Ecto neural progenitor cell (in vitro differentiated cells): ENCODE measurements around the gene EPHB4.
"Not testable (repeated sequence)": the region's sequence is repeated elsewhere in the genome, so short reads cannot be mapped to it uniquely, and the experiment has no call there.

Experiments
- DNase-seq: peaks from one replicate; pipeline ENCODE4 v3.0.0-alpha.2; 2018; ENCODE audit warnings: low spot score

The EPHB4 gene

DNA sequence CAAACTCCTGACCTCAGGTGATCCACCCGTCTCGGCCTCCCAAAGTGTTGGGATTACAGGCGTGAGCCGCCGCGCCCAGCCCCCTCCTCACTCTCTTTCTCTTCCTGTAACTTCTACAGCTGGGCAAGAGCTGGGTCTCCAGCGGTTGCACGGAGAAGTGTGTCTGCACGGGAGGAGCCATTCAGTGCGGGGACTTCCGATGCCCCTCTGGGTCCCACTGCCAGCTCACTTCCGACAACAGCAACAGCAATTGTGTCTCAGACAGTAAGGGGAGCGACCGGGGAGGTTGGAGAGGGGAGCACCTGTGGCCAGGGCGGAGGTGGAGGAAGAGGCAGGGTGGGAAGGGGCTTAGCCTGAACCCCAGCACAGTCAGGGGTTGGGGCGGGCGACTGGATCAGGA is 41.4 kb downstream of the EPHB4 start:
- DNase-seq, result no peak

DNA sequence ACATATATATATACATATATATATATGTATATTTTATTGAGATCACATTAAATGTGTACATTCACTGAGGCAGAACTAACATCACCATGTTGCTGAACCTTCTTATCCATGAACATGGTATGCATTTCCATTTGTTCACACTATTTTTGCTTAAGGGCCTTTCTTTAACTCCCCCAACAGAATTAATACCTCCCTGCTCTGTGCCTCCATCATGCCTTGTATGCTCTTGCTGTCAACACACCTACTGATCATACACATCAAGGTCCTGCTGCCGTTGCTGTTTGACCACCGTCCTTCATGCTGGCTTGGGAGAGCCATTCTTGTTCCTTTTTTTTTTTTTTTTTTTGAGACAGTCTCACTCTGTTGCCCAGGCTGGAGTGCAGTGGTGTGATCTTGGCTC is 43.5 kb downstream of the EPHB4 start:
- no peak for DNase-seq

DNA sequence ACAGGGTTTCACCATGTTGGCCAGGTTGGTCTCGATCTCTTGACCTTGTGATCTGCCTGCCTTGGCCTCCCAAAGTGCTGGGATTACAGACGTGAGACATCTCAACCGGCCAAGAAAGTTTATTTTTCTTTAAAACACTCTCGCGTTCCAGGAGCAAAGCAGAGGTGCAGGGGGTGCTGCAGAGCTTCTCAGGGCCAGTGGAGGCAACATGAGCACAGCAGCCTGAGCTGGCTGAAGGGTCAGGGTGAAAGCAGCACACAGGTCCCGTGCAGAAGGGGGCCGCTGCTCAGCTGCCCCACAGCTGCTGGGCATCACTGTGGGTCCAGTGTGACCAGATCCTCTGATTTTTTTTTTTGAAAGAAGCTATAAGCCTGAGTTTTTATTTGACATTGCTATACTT is 46.1 kb downstream of the EPHB4 start:
- DNase-seq, result no peak

DNA sequence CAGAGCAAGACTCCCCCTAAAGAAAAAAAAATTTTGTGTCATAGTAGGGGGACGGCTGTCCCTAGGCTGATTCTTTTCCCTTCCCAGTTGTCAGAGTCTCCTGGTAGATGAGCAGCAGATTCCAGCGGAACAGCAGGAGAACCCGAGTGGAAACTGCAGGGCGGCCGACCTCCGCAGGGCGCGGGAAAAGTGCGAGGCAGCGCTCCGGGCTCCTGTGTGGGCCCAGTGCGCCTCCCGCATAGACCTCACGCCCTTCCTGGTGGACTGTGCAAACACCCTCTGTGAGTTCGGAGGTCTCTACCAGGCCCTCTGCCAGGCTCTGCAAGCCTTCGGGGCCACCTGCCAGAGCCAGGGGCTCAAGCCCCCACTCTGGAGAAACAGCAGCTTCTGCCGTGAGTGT is 48.0 kb downstream of the EPHB4 start:
- DNase-seq, result no peak

DNA sequence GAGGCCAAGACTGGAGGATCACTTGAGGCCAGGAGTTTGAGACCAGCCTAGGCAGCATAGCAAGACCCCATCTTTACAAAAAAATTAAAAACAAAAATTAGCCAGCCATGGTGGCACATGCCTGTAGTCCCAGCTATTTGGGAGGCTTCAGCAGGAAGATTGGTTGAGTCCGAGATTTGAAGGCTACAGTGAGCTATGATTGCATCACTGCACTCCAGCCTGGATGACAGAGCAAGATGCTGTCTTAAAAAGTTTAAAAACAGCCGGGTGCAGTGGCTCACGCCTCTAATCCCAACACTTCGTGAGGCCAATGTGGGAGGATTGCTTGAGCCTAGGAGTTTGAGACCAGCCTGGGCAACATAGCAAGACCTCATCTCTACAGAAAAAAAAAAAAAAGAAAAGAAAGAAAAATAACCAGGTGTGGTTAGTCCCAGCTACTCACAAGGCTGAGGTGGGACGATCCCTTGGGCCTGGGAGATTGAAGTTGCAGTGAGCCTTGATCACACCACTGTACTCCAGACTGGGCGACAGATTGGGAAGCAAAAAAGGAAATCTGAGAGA is 49.2 kb downstream of the EPHB4 start:
- DNase-seq, result no peak

DNA sequence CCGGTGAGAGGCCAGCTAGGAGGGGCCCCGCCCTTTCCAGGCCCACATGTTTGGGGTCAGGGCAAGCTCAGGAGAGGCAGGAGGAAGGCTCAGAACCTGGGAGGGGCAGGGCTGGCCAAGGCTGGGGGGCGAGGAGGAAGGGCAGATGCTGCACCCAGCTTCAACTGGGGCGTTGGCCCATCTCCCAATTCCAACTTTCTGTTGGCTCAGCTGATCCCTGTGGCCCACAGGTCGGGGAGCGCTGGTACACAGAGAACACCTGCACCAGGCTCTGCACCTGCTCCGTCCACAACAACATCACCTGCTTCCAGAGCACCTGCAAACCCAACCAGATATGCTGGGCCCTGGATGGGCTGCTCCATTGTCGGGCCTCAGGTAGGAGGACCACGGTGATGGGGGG is 53.8 kb downstream of the EPHB4 start:
- no peak for DNase-seq

DNA sequence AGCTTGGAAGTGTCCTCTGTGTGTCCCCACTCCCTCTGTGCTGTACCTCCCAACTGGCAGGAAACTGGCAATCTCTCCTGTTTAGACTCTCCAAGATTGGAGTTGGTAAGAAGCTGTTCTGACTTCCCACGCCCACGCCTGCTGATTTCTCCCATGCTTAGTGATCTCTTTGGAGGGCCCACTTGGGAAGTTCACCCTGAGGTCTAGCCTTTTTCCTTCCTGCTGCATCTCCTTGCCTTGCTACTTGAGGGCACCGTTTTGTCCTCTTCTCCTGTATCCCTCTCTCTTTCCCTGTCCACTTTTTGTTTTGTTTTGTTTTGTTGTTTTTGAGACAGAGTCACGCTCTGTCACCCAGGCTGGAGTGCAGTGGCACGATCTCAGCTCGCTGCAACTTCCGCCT is 58.5 kb downstream of the EPHB4 start:
- DNase-seq, result no peak

DNA sequence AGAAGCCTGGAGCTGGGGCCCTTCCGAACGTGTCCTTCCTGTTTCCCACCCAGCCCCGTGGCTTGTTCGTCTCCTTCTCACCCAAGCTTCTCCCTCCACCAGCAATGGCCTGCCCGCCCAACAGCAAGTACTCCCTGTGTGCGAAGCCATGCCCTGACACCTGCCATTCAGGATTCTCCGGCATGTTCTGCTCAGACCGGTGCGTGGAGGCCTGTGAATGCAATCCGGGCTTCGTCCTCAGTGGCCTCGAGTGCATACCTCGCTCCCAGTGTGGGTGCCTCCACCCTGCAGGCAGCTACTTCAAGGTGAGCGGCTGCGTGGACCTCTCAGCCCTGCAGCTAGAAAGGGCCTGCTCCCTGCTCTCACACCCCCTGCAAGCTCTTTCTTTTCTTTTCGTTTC is 62.1 kb downstream of the EPHB4 start:
- no peak for DNase-seq

DNA sequence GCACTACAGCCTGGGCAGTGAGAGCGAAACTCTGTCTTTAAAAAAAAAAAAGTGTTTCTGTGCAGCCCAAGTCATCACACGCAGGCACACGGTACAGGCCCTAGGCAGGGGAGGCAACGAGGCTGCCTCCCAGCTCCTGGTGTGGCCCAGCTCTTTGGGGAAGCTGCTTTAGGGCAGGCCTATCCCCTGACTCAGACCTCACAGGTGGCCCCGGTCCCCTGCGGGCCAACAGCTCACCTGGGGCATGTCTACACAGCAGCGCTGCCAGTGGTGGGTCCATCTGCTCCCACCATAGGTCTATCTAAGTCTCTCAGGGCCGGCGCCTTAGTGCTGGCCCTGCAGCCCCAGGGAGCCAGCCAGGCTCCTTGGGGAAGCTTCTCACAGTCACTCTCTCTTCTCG is 62.5 kb downstream of the EPHB4 start:
- no peak for DNase-seq

DNA sequence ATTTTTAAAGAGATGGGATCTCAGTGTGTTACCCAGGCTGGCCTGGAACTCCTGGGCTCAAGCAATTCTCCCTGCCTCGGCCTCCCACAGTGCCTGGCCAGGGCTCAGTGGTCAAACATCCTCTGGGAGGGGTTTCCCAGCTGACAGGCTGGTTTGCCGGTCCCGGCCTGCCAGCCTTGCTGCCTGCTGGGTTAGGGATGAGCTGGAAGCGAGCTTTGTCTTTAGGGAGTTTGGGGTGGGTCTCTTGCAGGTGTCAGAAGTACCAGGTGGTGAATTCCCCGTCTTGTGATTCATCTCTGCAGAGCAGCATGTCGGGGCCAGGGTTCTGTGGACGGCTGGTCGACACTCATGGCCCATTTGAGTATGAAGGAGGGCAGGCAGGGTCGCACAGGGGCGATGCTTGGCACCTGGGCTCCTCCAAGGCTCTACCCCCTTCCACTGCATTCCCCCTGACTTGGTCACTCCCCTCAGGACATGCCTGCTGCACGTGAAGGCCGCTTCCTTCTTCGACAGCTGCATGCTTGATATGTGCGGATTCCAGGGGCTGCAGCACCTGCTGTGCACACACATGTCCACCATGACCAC is 63.7 kb downstream of the EPHB4 start:
- no peak for DNase-seq

DNA sequence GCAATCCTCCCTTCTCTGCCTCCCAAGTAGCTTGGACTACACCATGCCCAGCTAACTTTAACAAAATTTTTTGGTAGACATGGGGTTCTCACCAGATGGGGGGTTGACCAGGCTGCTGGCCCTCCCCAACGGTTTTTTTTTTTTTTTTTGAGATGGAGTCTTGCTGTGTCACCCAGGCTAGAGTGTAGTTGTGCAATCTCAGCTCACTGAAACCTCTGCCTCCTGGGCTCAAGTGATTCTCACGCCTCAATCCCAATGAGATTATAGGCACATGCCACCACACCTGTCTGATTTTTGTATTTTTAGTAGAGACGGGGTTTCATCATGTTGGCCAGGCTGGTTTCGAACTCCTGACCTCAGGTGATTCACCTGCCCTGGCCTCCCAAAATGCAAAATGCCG is 64.5 kb downstream of the EPHB4 start:
- not testable (repeated sequence) for DNase-seq

DNA sequence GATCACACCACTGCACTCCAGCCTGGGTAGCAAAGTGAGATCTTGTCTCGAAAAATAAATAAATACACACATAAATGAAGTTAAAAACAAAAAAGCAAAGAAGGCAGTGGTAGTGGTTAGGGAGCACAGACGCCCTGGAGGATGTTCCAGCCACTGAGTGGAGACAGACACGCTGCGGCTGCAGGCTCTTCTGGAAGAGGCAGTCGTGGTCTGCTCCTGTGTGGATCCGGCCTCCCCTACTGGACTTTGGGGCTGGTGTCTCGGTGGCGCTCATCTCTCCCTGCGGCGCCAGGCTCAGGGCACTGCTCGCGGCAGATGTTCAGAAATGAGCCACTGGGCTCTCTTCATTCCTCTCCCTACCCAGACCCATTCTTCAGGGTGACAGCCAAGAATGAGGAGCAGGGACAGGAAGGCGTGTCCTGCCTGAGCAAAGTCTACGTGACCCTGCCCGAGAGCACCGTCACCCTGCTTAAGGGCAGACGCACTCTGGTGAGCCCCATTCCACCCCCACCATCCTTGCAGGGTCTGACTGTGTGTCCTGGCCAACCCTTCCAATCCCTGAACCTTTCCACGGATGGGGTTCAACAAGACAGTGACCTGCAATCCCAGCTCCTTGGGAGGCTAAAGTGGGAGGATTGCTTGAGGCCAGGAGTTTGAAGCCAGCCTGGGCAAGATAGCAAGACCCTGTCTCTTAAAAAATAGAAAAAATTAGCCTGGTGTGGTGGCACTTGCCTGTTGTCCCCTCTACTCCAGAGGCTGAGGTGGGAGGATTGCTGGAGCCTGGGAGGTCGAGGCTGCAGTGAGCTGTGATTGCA is 67.8 kb downstream of the EPHB4 start:
- no peak for DNase-seq

DNA sequence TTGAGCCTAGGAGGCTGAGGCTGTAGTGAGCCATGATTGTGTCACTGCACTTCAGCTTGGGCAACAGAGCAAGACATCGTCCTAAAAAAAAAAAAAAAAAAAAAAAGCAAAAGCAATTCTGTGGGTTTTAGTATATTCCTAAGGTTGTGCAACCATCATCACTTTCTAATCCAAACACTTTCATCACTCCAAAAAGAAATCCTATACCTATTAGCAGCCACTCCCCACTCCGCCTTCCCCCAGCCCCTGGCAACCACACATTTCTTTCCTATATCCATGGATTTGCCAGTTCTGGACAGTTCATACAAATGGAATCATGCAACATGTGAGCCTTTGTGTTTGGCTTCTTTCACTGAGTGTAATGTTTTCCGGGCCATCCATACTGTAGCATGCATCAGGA is 73.6 kb downstream of the EPHB4 start:
- DNase-seq, result no peak

DNA sequence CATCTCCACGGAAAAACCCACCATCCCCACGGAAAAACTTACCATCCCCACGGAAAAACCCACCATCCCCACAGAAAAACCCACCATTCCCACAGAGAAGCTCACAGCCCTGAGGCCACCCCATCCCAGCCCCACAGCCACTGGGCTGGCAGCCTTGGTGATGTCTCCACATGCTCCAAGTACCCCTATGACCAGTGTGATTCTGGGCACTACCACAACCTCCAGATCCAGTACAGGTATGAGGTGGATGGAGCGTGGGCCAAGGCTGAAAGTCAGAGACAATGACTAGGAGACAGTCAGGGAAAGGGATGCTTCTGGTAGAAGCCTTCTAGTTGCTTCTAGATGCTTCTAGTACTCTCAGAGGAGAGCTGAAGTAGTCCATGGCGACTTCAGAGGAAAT is 74.3 kb downstream of the EPHB4 start:
- DNase-seq, result no peak
